GM19025 (cell line): Measurements from ENCODE around the gene LTA.
A peak's percentile ranks its signal among the peaks of the same experiment; 100 is the strongest.

Source experiments
- ATAC-seq: cut with Tn5 transposase; IDR thresholded peaks from one replicate; pipeline ENCODE4 v1.9.1; 2021; ENCODE audit warnings: mild to moderate bottlenecking, low read depth, moderate library complexity; ENCODE audit not compliant: unreplicated experiment

Gene LTA

DNA sequence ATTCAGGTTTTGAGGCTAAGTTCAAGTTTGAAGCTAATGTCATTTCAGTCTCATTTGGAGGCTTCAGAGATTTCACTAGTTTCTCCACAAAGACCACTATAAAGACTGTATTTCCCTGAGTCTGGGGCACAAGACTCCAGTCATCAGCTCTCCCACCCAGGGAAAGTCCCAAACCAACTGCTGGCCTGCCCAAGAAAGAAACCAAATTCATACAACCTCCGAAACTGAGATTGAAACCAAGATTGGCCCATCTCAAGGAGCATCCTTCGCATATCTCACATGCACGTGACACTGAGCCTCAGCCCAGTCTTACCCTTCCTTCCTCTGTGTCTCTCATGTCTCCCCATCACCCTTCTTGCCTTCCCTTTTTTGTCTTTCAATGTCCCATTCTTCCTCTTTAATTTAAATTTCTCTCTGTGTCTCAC is 3.5 kb upstream of the LTA start:
- ATAC-seq: peak; percentile 62

DNA sequence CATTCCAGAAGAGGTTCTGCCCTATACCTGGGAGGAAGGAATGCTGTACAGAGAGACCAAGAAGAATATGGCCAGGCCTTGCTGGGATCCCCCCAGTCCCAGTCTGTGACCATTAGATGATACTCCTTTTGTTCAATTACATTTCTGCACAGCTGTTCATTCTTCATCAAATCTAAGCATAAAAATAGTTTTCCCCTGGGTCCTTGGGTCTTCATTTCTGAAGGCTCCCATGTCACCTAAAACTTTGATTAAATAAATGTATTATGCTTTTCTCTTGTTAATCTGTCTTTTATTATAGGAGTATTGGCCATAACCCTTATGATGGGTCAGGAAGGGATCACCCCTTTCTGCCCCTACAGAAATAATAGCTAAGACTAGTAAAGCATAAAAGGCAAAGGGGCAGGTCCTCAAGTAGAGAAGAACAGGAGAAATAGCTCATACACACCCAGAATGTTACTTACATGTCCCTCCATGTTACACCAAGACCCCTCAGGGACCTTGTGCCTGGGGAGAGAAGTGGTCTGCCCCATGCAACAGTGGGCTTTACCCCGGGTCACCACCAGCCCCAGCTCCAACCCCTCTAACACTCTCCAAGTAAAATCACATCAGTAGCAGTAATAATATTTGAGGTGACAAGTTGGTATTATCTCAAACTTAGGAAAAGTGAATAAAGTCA is 2.1 kb upstream of the LTA start:
- no peak for ATAC-seq

DNA sequence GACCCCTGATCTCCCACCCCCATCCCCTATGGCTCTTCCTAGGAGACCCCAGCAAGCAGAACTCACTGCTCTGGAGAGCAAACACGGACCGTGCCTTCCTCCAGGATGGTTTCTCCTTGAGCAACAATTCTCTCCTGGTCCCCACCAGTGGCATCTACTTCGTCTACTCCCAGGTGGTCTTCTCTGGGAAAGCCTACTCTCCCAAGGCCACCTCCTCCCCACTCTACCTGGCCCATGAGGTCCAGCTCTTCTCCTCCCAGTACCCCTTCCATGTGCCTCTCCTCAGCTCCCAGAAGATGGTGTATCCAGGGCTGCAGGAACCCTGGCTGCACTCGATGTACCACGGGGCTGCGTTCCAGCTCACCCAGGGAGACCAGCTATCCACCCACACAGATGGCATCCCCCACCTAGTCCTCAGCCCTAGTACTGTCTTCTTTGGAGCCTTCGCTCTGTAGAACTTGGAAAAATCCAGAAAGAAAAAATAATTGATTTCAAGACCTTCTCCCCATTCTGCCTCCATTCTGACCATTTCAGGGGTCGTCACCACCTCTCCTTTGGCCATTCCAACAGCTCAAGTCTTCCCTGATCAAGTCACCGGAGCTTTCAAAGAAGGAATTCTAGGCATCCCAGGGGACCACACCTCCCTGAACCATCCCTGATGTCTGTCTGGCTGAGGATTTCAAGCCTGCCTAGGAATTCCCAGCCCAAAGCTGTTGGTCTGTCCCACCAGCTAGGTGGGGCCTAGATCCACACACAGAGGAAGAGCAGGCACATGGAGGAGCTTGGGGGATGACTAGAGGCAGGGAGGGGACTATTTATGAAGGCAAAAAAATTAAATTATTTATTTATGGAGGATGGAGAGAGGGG is 1.4 kb downstream of the LTA start:
- no peak for ATAC-seq

DNA sequence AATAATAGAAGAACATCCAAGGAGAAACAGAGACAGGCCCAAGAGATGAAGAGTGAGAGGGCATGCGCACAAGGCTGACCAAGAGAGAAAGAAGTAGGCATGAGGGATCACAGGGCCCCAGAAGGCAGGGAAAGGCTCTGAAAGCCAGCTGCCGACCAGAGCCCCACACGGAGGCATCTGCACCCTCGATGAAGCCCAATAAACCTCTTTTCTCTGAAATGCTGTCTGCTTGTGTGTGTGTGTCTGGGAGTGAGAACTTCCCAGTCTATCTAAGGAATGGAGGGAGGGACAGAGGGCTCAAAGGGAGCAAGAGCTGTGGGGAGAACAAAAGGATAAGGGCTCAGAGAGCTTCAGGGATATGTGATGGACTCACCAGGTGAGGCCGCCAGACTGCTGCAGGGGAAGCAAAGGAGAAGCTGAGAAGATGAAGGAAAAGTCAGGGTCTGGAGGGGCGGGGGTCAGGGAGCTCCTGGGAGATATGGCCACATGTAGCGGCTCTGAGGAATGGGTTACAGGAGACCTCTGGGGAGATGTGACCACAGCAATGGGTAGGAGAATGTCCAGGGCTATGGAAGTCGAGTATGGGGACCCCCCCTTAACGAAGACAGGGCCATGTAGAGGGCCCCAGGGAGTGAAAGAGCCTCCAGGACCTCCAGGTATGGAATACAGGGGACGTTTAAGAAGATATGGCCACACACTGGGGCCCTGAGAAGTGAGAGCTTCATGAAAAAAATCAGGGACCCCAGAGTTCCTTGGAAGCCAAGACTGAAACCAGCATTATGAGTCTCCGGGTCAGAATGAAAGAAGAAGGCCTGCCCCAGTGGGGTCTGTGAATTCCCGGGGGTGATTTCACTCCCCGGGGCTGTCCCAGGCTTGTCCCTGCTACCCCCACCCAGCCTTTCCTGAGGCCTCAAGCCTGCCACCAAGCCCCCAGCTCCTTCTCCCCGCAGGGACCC is 2.3 kb downstream of the LTA start:
- no peak for ATAC-seq

DNA sequence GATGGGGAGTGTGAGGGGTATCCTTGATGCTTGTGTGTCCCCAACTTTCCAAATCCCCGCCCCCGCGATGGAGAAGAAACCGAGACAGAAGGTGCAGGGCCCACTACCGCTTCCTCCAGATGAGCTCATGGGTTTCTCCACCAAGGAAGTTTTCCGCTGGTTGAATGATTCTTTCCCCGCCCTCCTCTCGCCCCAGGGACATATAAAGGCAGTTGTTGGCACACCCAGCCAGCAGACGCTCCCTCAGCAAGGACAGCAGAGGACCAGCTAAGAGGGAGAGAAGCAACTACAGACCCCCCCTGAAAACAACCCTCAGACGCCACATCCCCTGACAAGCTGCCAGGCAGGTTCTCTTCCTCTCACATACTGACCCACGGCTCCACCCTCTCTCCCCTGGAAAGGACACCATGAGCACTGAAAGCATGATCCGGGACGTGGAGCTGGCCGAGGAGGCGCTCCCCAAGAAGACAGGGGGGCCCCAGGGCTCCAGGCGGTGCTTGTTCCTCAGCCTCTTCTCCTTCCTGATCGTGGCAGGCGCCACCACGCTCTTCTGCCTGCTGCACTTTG is 3.3 kb downstream of the LTA start, which contains the start of gene TNF:
TNF (plus strand) TSS at position 231 of the 567 bp plus-strand sequence; CDS start at position 408, 177 bp downstream.
- no peak for ATAC-seq

DNA sequence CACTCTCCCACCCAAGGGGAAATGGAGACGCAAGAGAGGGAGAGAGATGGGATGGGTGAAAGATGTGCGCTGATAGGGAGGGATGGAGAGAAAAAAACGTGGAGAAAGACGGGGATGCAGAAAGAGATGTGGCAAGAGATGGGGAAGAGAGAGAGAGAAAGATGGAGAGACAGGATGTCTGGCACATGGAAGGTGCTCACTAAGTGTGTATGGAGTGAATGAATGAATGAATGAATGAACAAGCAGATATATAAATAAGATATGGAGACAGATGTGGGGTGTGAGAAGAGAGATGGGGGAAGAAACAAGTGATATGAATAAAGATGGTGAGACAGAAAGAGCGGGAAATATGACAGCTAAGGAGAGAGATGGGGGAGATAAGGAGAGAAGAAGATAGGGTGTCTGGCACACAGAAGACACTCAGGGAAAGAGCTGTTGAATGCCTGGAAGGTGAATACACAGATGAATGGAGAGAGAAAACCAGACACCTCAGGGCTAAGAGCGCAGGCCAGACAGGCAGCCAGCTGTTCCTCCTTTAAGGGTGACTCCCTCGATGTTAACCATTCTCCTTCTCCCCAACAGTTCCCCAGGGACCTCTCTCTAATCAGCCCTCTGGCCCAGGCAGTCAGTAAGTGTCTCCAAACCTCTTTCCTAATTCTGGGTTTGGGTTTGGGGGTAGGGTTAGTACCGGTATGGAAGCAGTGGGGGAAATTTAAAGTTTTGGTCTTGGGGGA is 4.0 kb downstream of the LTA start:
- no peak for ATAC-seq

DNA sequence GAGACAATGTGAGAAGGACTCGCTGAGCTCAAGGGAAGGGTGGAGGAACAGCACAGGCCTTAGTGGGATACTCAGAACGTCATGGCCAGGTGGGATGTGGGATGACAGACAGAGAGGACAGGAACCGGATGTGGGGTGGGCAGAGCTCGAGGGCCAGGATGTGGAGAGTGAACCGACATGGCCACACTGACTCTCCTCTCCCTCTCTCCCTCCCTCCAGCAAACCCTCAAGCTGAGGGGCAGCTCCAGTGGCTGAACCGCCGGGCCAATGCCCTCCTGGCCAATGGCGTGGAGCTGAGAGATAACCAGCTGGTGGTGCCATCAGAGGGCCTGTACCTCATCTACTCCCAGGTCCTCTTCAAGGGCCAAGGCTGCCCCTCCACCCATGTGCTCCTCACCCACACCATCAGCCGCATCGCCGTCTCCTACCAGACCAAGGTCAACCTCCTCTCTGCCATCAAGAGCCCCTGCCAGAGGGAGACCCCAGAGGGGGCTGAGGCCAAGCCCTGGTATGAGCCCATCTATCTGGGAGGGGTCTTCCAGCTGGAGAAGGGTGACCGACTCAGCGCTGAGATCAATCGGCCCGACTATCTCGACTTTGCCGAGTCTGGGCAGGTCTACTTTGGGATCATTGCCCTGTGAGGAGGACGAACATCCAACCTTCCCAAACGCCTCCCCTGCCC is 4.9 kb downstream of the LTA start:
- ATAC-seq: no peak

DNA sequence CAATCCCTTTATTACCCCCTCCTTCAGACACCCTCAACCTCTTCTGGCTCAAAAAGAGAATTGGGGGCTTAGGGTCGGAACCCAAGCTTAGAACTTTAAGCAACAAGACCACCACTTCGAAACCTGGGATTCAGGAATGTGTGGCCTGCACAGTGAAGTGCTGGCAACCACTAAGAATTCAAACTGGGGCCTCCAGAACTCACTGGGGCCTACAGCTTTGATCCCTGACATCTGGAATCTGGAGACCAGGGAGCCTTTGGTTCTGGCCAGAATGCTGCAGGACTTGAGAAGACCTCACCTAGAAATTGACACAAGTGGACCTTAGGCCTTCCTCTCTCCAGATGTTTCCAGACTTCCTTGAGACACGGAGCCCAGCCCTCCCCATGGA is 5.5 kb downstream of the LTA start:
- ATAC-seq: no peak

DNA sequence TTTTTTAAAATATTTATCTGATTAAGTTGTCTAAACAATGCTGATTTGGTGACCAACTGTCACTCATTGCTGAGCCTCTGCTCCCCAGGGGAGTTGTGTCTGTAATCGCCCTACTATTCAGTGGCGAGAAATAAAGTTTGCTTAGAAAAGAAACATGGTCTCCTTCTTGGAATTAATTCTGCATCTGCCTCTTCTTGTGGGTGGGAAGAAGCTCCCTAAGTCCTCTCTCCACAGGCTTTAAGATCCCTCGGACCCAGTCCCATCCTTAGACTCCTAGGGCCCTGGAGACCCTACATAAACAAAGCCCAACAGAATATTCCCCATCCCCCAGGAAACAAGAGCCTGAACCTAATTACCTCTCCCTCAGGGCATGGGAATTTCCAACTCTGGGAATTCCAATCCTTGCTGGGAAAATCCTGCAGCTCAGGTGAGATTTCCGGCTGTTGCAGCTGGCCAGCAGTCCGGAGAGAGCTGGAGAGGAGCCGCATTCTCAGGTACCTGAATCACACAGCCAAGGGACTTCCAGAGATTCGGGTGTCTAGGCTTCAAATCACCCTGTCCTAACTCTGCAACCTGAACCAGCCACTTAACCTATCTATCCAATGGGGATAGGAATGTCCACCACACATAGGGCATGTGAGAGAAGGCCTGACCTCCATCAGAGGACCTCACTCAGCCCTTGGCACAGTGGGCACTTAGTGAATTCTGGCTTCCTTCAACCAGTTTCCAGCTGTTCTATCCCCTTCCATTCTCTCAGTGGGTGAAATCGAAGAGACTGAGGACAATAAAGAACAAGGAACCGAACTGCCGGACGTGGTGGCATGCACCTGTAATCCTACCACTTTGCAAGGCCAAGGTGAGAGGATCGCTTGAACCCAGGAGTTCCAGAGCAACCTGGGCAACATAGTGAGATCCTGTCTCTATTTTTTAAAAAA is 6.4 kb downstream of the LTA start:
- ATAC-seq: no peak

DNA sequence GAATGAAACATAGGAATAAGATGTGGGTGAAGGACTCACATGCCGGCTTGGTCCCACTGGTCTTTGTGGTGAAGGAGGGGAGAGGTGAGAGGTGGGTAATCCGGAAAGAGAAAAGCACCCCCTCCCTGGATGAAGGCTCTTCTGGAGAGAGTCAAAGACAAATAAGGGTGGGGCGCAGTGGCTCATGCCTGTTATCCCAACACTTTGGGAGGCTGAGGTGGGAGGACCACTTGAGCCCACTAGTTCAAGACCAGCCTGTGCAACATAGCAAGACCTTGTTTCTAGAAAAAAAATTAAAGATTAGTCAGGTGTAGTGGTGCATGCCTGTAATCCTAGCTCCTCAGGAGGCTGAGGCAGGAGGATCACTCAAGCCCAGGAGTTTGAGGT is 7.0 kb downstream of the LTA start:
- no peak for ATAC-seq

DNA sequence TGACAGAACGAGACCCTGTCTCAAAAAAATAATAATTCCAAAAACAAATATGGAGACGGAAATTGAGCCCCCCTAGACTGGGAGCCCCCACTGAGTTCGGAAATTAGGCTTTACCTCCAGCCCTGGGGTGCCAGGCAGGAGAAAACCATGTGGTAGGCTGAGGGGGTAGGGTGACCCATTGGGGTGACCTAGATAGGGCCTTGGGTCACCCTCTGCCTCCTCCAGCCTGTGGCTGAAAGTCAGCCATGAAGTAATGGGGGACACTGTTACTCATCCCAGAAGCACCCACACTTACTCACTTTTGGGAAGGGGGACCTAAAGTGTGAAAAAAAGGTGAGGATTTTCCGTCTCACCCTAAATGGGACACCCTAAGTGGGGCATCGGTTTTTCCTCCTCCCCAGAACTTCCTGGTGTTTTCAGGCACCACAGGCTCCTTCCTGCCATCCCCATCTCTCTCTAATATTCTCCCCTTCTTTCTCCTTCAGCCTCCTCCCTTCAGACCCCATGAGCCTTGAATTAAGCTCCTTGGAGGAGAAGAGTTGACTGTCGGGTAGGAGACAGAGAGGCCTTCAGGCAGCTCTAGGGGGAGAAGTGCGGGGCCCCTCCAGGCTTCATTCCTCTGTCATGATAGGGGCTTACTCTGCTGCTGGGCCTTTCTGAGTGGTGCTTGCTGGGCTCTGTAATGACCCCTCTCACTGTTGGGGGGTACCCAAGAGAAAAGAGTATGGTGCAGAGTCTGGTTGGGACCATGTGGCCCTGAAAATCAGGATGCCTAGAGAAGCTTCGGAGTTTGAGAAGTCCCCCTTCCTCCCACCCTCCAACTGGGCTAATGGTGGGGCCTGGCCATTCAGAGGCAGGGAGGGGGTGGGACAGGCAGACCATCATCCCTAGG is 7.7 kb downstream of the LTA start:
- ATAC-seq: no peak

DNA sequence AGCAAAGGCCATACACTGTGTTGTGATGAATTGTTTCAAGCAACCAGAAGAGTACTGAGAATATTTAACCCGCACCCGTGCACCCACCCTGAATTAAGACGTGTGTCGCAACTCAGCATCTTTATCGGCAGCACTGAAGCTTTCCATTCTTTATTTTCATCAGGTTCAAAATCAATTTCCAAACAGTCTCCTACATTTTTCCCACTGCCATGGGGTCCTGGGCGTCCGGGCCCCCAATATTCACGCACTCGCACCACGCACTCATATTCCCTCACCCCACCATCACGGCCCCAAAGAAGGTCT is 8.3 kb downstream of the LTA start:
- ATAC-seq: no peak

DNA sequence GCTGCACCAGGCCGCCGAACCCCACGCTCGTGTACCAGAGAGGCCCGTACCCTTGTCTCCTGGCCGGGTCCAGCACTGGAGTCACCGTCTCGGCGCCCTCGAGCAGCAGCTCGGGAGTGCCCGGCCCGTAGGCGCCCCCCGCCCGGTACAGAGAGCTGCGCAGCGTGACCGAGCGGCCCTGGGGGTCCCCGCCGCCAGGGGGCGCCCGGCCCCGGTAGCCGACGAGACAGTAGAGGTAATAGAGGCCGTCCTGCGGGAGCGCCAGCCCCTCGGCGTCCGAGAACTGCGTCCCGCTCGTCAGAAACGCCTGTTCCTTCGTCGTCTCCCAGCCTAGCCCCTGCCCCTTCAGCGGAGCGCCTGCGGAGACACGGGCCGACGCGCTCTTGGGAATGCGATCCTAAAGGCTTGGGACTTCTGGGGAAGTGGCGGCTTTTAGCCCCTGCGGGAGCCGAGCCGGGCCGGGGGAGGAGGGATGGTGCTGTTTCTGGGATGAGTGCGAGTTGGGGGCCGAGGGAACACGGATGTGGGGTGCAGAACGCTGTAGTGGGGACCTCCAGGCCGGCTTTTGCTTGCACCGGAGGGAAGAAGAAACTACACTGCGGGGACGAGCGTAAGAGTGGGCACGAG is 8.8 kb downstream of the LTA start:
- peak; percentile 56 for ATAC-seq

DNA sequence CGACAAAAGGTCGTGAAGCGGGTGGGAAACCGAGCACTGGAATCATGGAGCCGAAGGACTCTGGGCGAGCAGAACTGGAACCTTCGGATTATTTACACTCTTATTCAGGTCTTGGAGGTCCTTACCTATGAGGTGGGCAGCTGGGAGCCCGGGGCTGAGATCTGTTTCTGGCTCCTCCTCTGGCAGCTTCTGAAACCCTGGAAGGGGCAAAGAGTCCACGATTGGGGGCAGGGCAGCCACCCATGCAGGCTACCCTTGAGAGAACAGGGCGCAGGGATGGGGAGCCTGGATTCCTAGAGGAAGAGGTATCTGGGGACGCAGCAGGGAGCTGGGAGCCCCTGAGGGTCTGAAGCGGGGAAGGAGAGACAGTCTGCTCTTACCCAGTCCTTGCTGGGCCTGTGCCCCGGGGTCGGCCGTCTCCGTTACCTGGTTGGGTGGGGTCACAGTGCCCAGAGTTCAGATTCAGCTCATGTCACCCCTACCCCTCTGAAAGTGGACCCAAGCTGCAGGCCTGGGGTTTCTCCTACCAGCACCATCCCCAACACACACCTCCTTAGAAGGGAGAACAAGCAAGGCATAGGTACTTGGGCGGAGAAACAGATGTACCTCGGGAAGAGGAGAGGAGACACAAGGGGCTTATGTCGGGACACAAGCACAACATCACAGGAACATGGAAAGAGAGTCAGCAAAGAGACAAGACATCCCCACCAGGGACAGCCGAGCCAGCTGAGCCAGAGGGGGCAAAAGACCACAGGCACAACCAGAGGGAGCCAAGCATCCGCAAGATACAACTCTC is 9.5 kb downstream of the LTA start:
- ATAC-seq: no peak

DNA sequence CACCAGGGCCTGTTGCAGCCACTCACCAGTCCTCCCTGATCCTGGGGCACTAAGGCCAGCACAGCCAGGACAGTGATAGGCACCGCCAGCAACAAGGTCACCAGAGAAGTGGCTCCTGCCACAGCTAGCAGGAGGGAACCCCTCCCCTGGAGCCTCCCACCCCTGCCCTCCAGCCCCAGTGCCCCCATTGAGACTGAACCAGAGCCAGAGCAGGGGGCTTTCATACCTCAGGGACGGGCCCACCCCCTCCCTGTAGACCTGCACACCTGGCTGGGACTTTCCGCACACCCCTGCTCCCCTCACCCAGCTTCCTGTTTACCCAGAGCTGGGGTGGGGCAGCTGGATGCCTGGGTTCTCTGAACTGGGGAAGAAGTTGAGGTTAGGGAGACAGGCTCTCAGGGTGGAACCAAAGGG is 10.1 kb downstream of the LTA start, which contains the start of gene LTB:
LTB (minus strand) TSS at position 195 of the 414 bp plus-strand sequence; CDS start at position 188, 7 bp downstream.
- no peak for ATAC-seq

DNA sequence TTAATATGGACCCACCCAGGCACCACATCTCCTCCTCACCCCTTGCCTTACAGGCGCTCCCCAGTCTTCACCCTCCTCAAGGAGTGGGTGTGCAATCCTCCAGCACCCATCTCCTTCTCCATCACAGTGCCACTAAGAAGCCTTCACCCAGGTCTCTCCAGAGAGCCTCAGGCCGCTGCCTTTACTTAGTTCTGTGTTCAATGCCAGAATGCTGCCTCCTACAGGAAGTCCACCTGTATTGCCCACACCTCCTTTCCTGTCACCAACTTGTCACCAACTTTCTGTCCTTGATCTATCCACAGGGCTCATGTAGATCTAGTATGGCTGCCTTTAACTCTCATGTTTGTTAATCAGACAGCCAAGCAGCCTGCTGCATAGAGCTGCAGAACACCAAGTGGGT is 13.4 kb downstream of the LTA start:
- no peak for ATAC-seq
